Stimulated activated CD4-positive, alpha-beta T cell treated with anti-CD3 and anti-CD28 coated beads, Interleukin-15, amount 100 ng/mL, for 48 hours (primary cell): Measurements from ENCODE around the gene MYZAP.

Source experiments
- DNase-seq, 2 donors: peaks; one replicate each; pipeline ENCODE4 v3.0.0-alpha.2; 2020; ENCODE audit warnings: low read depth in 2 of 2

The MYZAP gene

DNA sequence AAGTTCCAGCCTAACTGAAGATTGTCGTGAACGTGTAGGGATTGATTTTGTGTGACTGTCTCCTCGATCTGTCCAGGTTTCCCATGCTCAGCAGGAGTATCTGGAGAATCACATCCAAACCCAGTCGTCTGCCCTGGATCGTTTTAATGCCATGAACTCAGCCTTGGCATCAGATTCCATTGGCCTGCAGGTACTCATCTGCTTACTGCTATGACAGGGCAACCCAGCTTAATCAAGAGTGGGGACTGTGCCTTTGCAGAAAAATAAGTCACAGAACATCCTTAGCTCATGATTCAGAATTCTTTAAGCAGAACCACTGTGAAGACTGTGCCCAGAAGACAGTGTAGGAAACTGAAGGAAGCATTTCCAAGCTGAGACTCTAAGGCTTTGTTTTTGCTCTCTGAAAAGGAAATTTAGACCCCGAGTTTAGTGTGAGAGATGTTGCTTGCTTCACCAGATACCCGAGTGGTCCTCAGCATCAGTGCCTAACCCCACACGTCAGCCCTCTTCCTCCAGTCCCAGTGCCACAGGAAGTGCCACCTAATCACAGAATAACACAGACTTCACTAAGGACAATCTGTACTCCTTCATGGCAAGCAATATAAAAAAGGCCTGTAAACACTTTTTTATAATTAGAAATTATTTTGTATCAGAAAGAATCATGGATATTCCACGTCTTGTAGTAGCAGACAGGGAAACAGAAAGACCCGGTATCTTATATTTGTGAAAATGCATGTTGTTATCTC is 34.2 kb downstream of the MYZAP start:
- DNase-seq: no peak

DNA sequence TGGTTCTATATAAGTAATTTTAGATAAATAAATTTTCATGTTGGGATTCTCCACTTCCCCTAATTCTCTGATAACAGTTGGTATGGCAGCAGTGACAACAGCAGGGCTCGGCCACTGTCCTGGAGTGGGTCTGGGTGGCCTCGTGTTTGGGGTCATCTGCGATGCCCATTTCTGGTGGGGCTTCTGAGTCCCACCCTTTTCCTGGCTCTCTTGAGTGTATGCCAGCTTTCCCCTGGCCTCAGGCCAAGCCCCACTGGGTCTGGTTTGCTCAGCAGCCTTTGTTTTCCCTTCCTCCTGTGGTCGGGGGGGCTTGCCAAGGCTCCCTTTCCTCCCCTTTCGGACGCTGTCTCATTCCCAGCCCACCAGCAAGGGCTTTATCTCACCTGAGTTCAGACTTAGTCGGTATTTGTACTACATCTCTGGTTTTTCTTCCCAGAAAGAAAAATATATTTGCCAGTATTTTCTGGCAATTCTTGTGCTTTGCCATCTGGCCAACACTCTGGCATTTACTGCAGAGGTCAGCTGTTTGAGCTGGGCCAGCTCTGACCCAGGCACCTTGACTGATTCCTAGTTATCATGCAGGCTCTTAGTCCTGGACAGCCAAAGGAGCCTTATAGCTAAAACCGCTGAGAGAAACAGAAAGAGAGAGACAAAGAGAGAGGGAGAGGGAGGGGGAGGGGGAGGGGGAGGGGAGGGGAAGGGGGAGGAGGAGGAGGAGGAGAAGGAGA is 35.2 kb downstream of the MYZAP start:
- DNase-seq: no peak

DNA sequence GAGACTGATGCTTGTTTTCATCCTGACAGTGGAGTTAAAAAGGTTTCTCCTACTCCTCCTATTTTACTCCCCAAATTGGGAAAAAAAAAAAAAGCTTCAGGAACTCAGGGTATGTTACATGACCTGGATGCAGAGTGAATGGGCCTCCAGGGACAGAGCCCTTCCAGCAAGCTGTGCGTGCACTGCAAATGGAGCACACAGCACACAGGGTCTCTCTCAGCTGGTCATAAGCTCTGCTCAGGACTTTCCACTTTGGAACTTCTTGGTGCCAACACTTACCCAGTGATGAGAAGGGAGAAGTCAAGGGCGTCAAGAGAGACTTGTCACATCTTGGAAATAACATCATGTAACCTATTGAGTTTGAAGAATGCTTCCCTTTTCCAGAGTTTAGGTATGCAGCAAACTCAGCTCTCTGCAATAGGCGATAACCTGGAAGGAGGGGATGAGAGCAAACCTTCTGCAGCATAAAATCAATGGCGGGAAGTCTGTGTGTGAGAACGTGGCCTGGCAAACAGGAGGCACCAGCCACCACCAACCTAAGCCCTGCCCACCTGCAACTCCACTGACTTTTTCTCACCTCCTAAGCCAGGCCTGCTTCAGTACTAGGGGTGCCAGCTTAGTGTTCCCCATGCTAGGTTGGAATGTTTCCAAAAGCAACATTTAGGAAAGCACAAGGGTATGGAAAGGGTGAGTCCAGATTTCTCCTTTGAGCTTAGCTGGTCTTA is 39.8 kb downstream of the MYZAP start:
- no peak for DNase-seq

DNA sequence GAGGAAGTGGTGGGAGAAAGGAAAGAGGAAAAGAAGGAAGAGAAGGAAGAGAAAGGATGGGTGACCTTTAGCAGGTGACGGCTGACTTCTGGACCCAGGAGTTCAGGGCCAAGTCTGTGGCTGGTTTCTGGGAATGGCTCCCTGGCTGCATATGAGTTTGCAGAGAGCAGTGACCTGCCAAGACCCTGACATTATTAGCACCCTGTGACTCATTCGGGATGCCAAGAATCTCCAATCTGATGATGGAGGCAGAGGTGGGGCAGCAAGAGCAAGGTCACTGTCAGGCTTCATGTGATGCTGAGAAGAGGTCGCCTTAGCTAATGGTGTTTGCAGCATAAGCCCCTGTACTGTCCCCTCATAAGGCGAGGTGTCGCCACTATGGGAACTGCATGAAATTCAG is 42.6 kb downstream of the MYZAP start:
- DNase-seq: no peak

DNA sequence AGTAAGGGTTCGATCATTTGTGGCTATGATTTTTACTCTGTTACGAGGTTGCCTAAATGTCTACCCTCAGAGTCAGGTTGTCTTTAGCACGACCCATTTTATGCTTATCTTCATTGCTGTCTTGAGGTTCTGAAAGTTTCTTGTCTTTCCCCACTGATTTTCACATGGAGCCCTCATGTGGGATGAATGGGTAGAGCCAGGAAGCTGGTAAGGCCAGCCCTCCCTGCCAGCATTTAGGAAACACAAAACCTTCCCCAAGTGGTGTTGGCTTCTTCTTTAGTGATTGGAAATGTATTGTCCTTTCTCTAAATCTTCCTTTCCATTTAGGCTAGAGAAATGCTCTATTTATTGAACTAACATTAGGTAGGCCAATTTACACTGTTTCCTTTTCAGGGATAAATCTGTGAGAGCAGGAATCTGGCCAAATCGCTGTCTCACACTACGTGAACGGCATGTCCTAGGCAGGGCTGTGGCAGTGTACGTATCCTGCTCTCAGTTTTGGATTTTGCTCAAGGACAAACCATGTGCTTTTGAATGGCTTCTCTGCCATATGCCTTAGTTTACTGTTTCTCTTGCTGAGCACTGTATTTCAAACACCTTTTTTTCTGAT is 43.7 kb downstream of the MYZAP start:
- no peak for DNase-seq

DNA sequence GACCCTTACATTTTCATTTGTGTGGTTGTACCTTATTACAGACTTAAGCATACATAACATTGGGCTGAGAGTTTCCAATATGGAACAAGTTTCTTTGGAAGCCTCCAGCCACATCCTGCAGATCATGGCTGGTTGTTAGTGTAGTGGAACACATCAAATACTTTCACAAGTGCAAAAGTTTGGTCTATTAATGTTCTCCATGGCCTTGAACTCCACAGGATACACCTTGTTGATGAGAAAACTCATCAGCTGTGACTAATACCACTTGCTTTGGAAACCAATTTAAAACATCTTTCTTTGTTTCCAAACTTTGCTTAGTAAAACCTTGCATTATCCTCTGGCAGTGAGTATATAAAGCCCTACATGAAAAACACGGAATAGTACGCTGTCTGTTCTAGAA is 46.1 kb downstream of the MYZAP start:
- DNase-seq: no peak

DNA sequence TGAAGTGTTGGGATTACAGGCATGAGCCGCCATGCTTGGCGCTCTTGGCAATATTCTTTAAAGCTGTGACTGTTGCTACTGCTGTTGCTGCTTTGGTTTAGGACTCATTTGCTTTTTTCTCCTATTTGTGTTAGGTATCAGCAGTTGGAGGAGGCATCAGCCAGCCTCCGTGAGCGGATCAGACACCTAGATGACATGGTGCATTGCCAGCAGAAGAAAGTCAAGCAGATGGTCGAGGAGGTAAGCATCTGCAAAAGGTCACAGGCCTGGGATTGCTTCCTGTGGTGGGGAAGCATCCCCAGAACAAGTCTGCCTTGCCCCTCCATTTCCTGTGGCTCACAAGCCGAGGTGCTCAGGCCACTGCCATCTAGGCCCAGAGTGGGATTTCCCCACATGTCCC is 47.6 kb downstream of the MYZAP start:
- DNase-seq: no peak

DNA sequence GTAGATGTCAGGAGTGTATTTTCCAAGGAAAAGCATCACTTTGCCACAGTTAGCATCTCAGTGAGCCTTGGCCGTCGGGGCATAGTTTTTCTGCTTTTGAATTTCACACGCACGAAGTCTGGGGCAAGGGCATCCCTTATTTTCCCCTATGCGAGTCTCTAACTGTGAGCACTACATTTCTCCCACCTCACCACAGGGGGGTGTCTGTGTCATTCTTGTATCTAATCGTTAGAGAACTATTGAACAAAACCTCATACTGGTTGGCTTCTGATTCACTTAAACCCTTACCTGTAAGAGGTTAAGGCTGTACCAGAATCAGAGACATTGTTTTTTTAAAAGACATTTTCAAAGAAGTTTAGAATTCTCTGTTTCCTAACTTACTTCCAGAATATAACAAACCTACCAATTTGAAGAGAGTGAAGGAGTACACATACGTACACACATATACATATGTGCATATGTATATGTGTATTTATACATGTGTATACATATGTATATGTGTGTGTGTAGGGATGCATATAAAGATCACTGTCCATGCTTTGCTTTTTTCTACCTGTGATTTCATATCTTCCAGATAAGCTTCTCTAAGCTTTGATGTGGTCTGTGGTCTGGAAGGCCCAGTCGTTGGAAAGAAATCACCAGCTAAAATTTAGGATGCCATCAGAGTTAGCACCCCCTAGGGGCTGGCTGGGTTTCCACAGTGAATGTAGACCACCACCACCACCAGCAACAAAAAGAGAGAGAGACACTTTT is 49.4 kb downstream of the MYZAP start:
- peak in 1 of 2 donors; percentile 7 for DNase-seq

DNA sequence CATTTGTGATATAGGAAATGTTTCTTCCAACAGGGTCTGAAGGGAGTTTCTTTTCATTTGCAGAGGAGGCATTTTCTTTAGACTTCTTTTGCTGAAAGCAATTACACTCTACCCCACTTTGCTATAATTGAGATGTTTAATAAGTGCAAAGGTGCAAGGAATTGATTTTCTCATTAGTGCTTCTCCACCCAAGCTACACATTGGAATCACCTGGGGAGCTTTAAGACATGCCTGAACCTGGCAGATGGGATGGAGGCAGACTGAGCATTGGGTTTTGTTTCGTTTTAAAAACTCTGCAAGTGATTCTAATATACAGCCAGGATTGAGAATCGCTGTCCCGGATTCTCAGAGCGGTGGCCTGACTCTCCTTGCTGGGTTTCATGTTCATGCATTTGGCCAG is 52.1 kb downstream of the MYZAP start:
- DNase-seq: no peak

DNA sequence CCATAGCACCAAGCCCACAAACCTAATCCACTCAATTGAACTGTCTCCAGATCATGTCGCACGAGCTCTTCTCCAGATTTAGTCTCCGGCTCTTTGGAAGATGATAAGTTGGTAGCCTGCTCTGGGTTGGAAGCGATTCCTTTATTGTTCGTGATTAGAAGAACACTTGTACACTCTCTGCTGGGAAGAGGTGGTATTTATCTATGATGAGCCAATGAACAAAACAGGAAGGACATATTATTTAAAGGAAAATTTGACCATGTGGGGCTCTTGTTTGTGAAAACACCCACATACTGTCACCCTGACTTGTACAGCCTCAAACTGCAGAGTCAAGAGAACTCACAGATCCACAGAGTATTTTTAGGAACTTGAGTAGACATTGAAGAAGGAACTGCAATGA is 54.4 kb downstream of the MYZAP start:
- no peak for DNase-seq

DNA sequence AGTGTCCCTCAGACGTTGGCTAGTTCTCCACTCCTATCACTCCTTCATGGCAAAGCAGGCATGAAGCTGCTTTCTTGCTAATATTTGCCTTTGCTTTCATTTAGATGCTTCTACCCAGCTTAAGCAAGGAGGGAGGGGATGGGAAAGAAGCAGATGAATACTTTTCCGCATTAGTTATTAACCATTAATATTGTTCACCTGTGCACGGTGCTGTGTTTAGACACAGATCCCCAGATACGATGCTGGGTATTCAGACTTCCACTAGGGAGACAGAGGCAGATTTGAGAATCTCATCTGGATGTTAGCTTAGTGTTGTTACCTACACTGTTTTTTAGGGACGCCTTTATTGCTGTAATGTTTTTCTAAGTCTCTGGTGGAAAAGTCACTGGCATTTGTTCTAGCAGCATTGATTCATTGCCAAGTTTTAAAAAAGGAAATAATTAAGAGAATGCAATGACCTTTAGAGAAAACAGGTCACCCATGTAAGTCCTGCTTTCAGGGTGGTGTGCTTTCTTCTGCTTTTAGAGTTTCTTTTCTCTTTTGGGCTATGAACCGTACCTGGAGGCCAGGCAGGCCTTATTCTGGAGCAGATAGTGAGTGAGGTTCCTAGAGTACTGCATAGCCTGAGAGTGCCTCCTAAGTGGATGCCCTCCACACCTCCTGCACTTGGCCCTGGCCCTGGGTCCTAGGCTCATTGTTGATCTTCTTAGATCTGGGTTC is 55.5 kb downstream of the MYZAP start:
- no peak for DNase-seq

DNA sequence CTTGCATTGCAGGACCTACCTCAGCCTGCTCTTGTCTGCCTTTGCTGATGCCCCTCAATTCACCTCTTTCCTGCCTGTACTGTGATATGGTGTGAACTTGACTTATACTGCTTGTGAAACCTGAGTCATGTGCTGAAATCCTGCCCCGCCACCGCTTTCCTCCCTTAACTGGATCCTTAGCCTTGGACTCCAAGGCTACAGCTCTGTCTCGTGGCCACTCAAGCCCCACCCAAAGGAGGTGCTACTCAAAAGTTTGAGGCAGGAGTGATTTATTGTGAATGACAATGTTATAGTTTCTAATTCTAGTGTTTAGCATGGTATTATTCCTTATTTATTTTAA is 56.1 kb downstream of the MYZAP start:
- DNase-seq: no peak

DNA sequence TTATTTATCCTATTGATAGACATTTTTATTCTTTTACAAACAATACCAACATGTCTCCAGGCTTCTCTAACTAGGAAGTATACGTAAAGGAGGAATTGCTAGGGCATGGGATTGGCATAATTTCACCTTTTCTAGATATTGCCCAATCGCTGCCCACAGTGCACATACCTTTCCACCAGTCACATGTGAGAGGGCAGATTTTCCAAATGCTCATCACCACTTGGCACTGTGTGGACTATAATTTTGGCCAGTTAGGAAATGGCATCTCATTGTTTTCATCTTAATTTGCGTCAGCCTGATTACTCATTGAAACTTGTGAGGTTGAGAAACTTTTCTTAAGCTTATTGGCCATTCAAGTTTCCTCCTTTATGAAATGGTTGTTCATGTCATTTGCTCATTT is 57.4 kb downstream of the MYZAP start:
- no peak for DNase-seq

DNA sequence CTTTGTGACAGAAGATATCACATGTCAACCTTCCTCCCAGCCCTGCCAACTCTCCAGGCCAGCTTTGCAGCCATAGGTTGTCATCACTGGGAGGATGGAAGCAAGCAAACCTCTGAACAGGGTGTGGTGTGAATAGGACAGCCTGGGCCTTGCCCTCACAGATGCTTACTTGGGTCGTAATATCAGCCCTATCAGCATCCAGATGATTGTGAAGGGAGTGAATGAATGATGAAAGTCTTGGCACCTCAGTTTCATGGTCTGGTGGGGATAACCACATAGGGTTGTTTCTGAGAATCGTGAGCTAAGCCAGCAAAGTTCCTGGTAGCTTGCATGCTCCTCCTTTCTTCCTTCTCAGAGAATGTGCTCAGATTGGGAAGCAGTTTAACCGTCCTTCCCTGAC is 59.7 kb downstream of the MYZAP start:
- DNase-seq: no peak

DNA sequence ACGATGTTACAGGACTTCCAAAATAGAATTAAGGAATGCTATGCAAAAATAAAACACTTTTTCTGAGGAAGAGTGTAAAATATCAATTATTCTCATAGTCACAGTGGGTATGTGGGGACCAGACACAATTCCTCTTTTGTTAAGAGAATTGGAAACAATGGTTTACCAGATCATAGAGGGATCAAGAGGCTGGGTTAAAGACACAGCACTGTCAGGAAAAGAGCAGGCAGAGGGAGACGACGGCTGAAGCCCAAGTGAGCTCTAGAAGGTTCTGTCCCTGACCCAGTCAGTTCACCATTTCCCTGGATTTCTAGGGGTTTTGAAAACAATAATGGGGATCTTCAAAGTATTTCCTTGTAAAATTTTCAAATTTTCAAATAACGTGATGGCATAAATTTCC is 60.8 kb downstream of the MYZAP start:
- DNase-seq: no peak

DNA sequence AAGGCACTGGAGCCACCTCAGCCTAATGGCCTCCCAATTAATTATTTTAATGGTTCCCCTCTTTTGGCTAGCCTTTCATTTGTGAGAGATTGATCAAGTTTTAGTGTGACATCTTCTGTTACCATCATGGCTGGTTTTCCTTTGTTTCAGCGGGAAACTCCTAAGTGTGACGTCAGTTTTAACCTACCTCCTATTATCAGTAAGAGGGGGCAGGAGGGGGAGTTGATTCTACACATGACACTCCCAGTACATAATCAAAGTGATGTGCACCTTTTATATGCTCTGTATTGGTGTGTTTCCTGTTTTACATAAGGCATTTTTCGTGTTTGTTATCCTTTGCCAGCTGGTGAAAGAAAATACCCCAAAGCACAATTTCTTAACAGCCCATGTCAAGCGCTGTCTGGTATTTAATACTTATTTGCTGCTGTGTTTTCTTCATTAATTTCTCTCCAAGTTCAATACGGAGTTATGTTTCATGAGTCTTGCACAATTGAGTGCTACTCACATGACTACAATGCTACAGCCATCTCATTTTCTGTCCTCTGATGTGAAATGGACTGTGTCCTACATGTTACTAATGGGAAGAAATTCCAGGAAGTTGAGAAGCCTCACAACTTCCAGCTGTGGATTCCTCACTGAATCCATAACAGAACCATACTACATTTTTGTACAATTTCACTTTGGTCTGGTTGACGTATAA is 62.6 kb downstream of the MYZAP start:
- DNase-seq: no peak

DNA sequence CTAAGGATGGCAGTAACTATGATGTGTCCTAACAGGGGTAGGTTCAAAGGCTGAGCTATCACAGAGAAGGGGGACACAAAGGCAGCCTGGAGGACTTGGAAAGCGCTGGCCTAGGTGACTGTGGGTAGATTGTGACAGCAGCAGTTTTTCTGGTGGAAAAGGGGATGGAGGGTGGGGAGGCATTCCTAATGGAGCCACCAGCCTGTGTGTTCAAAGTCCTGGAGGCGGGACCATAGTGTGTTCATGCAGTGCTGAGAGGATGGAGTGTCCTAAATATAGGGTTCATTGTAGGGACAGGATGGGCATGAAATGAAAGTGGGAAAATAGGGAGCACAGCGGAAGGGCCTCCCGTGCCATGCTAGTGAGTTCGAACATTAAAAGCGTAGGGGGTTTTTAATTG is 63.3 kb downstream of the MYZAP start:
- DNase-seq: no peak

DNA sequence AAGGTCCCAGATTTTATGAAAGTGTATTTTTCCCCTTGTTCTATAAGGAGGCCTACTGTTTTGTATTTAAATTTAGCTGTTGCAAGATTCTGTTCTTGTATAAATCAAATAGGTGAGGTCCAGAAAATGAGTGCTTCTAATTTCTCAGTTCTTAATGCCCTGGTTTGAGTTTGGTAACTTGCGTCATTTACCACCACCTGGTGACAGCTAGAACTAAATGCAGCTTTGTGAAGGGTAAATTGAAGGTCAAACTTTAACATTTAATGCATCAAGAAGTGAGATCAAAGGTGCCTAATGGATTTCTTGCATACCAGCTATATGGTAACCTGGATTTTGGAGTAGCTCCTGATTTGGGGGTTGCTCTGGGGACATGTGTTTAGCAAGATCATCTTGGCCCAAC is 64.1 kb downstream of the MYZAP start:
- no peak for DNase-seq

DNA sequence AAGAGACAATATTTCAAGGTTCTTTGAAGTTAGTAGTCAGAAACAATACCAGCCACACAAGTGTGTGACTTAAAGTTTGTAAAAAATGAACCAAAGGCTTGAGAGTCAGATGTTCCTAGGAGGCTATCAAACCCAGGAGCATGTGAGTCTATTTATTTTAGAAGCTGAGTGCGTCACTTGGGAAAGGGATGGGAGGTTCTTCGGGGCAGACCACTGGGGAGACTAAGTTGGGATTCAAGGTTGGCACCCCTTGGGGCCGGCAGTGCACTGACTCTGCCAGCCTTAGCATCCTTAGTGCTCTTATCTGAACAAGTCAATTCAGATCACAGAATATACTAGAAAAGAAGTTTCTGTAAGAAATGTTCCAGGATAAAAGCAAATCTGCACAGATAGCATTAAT is 64.7 kb downstream of the MYZAP start:
- no peak for DNase-seq

DNA sequence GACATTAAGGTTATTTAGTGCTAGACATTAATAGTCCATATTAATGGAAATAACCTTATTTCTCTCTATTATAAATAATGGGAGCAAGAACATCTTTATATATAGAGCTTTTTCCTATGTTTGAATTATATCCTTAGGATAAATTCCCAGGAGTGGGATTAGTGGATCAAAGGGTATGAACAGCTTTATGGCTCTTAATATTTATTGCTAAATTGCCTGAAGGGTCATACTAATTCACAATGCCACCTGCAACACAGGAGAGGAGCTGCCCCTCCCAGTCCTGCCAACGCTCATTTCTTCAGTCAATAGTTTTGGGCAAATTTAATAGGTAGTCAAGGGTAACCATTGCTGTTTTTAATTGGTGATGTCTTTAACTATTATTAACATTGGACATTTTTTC is 65.9 kb downstream of the MYZAP start:
- no peak for DNase-seq
